Mucosa of rectum (tissue), 2 donors: ENCODE results near the gene RANBP17.
"Not testable (repeated sequence)": the region's sequence is repeated elsewhere in the genome, so short reads cannot be mapped to it uniquely, and the experiment has no call there.

Source experiments
- H3K27ac ChIP-seq, 2 donors: one replicate each; pipeline ENCODE4 v1.7.0; 2013; ENCODE audit warnings: inconsistent platforms in 2 of 2, low read depth in 2 of 2, low read length in 2 of 2
- H3K27me3 ChIP-seq, 2 donors: one replicate each; pipeline ENCODE4 v1.7.0; 2013; ENCODE audit warnings: low read length in 2 of 2; ENCODE audit not compliant: control insufficient read depth in 2 of 2, insufficient read depth in 2 of 2
- H3K36me3 ChIP-seq, 2 donors: one replicate each; pipeline ENCODE4 v1.7.0; 2013; ENCODE audit warnings: low read length in 2 of 2; ENCODE audit not compliant: control insufficient read depth in 2 of 2, insufficient read depth in 2 of 2
- H3K4me1 ChIP-seq, 2 donors: one replicate each; pipeline ENCODE4 v1.7.0; 2013; ENCODE audit warnings: low read length in 2 of 2, mild to moderate bottlenecking in 1 of 2; ENCODE audit not compliant: control insufficient read depth in 2 of 2, insufficient read depth in 2 of 2
- H3K4me3 ChIP-seq, 2 donors: one replicate each; pipeline ENCODE4 v1.7.0; 2013; ENCODE audit warnings: low read length in 2 of 2
- H3K9ac ChIP-seq, 2 donors: one replicate each; pipeline ENCODE4 v1.7.0; 2013; ENCODE audit warnings: low read length in 2 of 2, low read depth in 1 of 2, mild to moderate bottlenecking in 1 of 2
- H3K9me3 ChIP-seq, 2 donors: one replicate each; pipeline ENCODE4 v1.7.0; 2013; ENCODE audit warnings: low read length in 2 of 2; ENCODE audit not compliant: control insufficient read depth in 2 of 2
- donor health status: healthy.
- donor health status: Normal muscosa, but diverticular disease.

Gene RANBP17

DNA sequence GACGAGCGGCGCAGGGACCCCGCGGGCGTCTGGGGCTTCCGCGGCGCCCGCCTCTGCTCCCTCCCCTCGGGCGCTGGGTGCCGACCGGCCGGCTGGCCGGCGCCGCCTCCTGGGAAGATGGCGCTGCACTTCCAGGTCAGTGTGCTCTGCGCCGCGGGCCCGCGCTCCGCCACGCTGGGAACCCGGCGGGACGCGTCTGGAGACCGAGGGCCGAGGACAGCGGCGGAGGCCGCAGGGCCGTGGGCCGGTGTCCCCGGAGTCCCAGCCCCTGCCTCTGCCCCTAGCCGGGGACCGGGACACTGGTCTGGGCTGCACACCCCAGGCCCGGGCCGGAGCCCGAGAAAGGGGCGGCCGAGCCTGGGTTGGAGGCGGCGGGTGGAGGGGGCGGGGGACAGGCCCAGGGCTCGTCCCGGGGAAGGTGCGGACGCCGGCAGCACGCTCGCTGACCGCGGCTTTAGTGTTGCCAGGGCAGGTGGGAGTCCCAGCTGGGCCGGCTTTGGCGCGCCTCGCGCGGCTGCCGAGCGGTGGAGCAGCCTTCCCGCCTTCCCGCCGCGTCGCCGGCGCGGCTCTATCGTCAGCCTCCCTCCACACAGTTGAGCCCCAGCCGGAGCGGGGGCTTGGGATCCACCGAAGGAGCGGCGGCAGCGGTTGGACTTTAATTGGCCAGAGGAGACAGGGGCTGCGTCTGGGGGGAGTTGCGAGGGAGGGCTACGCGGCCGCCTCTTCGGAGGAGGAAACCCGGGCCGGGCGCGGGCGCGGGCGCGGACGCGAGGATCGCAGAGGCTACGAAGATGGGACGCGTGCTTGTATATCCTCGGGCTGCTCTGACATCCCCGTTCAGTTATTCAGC, at the start of gene RANBP17:
RANBP17 (plus strand) TSS at position 102 of the 850 bp plus-strand sequence.
- Histone ChIP-seq H3K9ac (peak within 1 kb of the TSS in 1 of 2 donors; percentile 47), H3K27ac (no peak within 1 kb of the TSS)

DNA sequence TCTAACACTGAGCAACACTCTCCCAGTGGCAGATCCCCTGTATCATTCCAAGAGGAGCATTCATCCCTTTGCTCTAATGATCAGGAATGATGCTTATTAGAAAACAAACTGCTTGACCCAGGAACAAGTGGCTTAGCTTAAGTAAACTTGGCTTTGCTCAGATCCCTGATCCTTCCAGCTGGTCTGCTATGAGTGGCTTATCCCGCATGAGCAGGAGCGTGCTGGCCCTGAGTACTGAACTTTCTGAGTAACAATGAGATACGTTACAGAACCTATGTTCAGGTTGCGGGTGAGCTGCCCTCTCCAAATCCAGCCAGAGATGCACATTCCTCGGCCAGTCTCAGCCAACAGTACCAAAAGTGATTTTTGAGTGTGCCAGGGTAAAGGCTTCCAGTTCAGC, 48.6 kb upstream of the RANBP17 start:
- no peak overlapping the region for H3K27ac ChIP-seq
- no peaks in the 10 kb centered on the region for H3K9me3 ChIP-seq
- no peak overlapping the region for H3K4me3 ChIP-seq
- no peaks in the 10 kb centered on the region for H3K36me3 ChIP-seq
- no peak overlapping the region for H3K9ac ChIP-seq
- H3K4me1 ChIP-seq = no peaks in the 10 kb centered on the region
- peaks cover 0 to 2% of the 10 kb centered on the region in 2 donors for H3K27me3 ChIP-seq

More for the DNA sequence above, at the start of gene RANBP17:
- H3K27me3 ChIP-seq = peaks cover 0 to 3% of the 10 kb centered on the region in 2 donors
- peaks cover 0 to 6% of the 10 kb centered on the region in 2 donors for H3K4me1 ChIP-seq
- no peaks in the 10 kb centered on the region for H3K36me3 ChIP-seq
- peaks cover 0 to 6% of the 10 kb centered on the region in 2 donors for H3K9me3 ChIP-seq
- H3K4me3 ChIP-seq = peak within 1 kb of the TSS; percentile 60 to 68

DNA sequence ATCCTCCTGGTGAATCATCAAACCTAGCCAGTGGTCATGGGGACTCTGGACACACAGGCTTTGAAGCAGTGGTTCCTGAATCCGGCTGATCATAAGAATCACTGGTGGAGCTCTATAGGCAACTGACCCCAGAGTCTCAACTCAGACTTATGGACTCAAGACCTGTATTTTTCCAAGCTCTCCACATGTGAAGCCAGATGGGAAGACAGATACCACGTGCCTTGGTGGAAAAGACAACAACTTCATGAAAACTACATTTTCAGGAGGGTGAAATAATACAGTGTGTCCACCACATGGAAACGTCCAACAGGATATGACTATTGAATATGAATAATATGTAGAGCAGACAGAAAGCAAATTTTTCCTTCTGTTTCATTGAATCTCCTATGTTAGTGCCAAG, 44.6 kb upstream of the RANBP17 start:
- Histone ChIP-seq H3K4me1 (no peaks in the 10 kb centered on the region), H3K9me3 (no peaks in the 10 kb centered on the region), H3K9ac (no peak overlapping the region)

DNA sequence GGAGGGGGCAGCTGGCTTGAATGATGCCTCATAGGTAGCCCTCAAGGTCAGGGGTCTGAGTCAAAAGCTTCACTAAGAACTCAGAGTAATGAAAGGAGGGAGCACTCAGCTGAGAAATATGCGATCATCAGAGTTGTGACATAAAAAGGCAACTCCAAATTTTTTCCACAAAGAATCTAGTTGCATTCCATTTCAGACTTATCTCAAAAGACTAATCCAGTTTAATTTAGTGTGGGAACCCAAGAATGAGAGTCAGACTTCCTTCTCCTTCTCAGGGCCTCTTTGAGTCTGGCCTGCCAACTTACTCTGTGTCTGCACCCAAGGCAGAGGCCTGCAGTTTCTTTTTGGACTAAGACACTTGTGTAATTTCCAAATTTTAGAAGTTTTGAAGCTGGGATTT, 43.6 kb upstream of the RANBP17 start:
- H3K9me3 ChIP-seq = no peaks in the 10 kb centered on the region
- no peaks in the 10 kb centered on the region for H3K36me3 ChIP-seq
- no peak overlapping the region for H3K9ac ChIP-seq
- H3K27ac ChIP-seq = no peak overlapping the region
- no peaks in the 10 kb centered on the region for H3K4me1 ChIP-seq
- H3K4me3 ChIP-seq = no peak overlapping the region
- H3K27me3 ChIP-seq = no peaks in the 10 kb centered on the region

More for the DNA sequence above, 44.6 kb upstream of the RANBP17 start:
- H3K4me3 ChIP-seq = no peak overlapping the region
- H3K27ac ChIP-seq = no peak overlapping the region
- H3K36me3 ChIP-seq = no peaks in the 10 kb centered on the region
- H3K27me3 ChIP-seq = peaks cover 0 to 2% of the 10 kb centered on the region in 2 donors

DNA sequence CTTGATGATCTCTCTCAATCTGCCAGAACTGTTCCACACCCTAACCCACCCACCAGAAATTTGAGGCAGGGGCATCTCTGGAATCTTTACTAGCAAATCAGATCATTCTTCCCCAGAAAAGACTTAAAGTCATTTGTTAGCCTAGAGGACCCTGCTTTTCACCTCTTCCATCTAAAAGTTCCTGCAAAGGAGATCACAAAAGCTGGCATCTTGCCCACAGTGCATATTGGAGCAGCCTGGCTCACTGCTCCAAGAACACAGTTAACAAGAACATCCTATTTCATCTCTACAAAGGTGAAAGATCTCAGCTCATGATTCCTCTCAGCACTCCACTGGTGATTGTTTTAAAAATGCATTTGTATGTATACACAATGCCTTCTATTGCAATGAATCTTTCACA, 42.0 kb upstream of the RANBP17 start:
- Histone ChIP-seq H3K36me3 (no peaks in the 10 kb centered on the region), H3K9ac (no peak overlapping the region), H3K4me1 (no peaks in the 10 kb centered on the region), H3K9me3 (no peaks in the 10 kb centered on the region), H3K27me3 (no peaks in the 10 kb centered on the region), H3K4me3 (no peak overlapping the region), H3K27ac (no peak overlapping the region)

DNA sequence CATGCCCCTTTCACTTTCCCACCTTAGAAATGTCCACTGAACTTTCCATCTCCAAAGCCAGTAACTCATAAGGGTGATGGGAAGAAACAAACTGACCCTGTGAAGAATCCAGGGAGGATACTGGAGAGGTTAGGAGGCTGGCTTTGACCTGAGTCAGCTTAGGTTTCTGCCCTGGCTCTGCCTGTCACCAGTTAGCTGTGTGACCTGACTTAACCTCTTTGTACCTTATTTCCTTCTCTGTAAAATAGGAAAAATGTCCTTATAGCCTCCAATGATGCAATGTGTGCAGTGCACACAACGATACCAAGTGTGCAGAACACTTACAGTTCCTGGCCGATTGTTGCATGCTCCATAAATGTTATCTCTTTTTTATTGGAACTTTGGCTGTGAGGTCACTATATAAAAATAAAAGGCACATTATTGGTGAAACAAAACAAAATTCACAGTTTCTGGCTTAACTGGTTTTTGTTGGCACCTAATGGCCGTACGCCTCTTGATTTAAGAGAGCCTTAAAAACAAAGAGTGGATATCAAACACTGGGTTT, 40.5 kb upstream of the RANBP17 start:
- Histone ChIP-seq H3K36me3 (no peaks in the 10 kb centered on the region), H3K4me1 (no peaks in the 10 kb centered on the region), H3K27ac (no peak overlapping the region), H3K9ac (no peak overlapping the region), H3K9me3 (no peaks in the 10 kb centered on the region), H3K4me3 (no peak overlapping the region), H3K27me3 (no peaks in the 10 kb centered on the region)

DNA sequence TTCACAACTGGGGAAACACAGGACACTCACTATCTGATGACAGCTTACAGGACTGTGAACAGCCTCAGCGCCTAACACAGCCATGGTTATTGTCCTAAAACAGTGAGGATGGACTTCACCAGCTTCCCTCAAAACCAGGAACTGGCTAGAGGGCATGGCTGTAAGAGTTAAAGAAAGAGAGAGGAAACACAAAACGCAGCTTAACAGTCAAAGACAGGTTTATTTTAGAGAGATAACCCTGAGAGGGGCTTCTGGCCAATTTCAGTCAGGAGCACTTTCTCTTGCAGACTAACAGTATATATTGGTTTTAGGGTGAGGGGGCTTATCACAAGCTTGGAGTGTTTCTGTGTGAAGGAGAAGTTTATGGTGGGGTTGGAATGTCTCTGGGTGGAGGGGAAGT, 35.7 kb upstream of the RANBP17 start:
- Histone ChIP-seq H3K4me3 (no peak overlapping the region), H3K27ac (no peak overlapping the region), H3K9ac (no peak overlapping the region), H3K4me1 (no peaks in the 10 kb centered on the region), H3K9me3 (no peaks in the 10 kb centered on the region), H3K36me3 (no peaks in the 10 kb centered on the region), H3K27me3 (no peaks in the 10 kb centered on the region)

DNA sequence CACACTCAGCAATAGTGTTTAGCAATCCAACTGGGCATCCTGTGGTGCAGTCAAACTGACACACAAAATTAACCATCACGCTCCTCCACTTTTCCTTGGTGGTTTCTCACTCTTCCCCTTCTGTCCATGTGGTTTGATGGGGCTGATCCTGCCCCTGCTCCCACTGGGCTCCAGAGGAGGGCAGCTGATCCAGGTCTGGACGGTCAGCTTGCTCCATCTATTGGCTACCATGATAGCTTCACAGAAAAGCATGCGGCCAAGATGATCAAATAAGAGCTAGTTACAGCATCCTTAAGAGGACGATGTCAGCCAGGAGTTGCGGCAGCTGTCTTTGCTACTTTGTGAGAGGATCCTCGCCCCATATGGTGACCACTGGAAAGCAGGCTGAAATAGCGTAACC, 29.6 kb upstream of the RANBP17 start:
- Histone ChIP-seq H3K27me3 (no peaks in the 10 kb centered on the region), H3K9ac (no peak overlapping the region), H3K9me3 (no peaks in the 10 kb centered on the region), H3K27ac (no peak overlapping the region), H3K36me3 (no peaks in the 10 kb centered on the region), H3K4me1 (no peaks in the 10 kb centered on the region), H3K4me3 (no peak overlapping the region)

DNA sequence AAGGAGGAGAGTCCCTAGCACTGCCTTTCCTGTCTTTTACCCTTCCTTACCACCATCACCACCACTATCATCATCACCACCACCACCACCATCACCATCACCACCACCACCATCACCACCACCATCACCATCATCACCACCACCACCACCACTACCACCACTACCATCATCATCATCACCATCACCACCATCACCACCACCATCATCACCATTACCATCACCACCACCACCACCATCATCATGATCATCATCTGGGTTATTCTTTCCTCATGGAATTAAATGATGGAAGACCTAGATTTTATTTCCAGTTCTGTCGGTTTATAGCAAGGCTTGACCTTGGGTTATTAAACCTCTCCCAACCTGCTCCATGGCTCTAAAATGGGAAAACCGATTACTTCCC, 27.8 kb upstream of the RANBP17 start:
- H3K9me3 ChIP-seq, H3K4me3 ChIP-seq, H3K27ac ChIP-seq, H3K9ac ChIP-seq, H3K27me3 ChIP-seq, H3K4me1 ChIP-seq, H3K36me3 ChIP-seq: not testable (repeated sequence)

DNA sequence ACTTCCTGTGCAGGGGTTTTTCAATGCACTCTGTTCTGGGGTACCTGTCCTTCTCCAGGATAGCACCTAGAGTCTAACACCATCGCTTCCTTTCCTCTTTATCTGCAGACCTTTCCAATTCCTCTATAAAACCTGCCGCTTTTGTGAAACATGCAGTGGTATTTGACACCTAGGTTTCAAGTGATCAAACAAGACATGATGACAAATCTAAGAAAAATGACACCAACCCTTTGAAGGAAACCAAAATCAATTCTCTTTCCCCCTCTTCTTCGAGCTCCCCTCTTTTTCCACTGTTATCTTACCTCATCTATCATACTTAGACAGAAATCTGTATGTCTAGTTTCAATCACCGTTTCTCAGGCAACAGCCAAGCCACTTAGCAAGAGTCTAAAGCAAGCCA, 25.6 kb upstream of the RANBP17 start:
- H3K27ac ChIP-seq = no peak overlapping the region
- no peaks in the 10 kb centered on the region for H3K36me3 ChIP-seq
- no peaks in the 10 kb centered on the region for H3K9me3 ChIP-seq
- H3K27me3 ChIP-seq = no peaks in the 10 kb centered on the region
- H3K4me3 ChIP-seq = no peak overlapping the region
- no peak overlapping the region for H3K9ac ChIP-seq
- H3K4me1 ChIP-seq = no peaks in the 10 kb centered on the region
